CD4-positive, alpha-beta T cell treated with Interleukin-15 for 4 hours (primary cell): Measurements from ENCODE around the gene SNX20.

ENCODE experiments used
- DNase-seq: peaks from one replicate; pipeline ENCODE4 v3.0.0-alpha.2; 2020; ENCODE audit warnings: low spot score

The SNX20 gene

GRCh38 chr16:50634947-50635346, 46.2 kb downstream of the SNX20 start:
- no peak for DNase-seq

- DNase-seq: no peak
Measured at GRCh38 chr16:50634090-50634489, 47.0 kb downstream of the SNX20 start.

- DNase-seq: no peak
Measured at GRCh38 chr16:50632927-50633800, 47.9 kb downstream of the SNX20 start.

GRCh38 chr16:50631985-50632576, 49.0 kb downstream of the SNX20 start:
- no peak for DNase-seq

- no peak for DNase-seq
Measured at GRCh38 chr16:50631249-50631984, 49.7 kb downstream of the SNX20 start.

GRCh38 chr16:50630394-50631020, 50.6 kb downstream of the SNX20 start:
- no peak for DNase-seq

- DNase-seq: no peak
Measured at GRCh38 chr16:50629334-50629733, 51.8 kb downstream of the SNX20 start.

GRCh38 chr16:50628156-50628802, 52.8 kb downstream of the SNX20 start:
- DNase-seq: no peak

- peak; percentile 41 for DNase-seq
Measured at GRCh38 chr16:50627419-50627818, 53.7 kb downstream of the SNX20 start.

- no peak for DNase-seq
Measured at GRCh38 chr16:50626868-50627267, 54.2 kb downstream of the SNX20 start.

GRCh38 chr16:50625374-50625773, 55.7 kb downstream of the SNX20 start:
- DNase-seq: no peak

- DNase-seq: no peak
Measured at GRCh38 chr16:50624449-50624970, 56.6 kb downstream of the SNX20 start.

GRCh38 chr16:50622643-50623369, 58.3 kb downstream of the SNX20 start:
- no peak for DNase-seq

- no peak for DNase-seq
Measured at GRCh38 chr16:50622029-50622428, 59.1 kb downstream of the SNX20 start.
